GM19025 (cell line): ENCODE results near the gene GCHFR.

Experiments
- ATAC-seq: cut with Tn5 transposase; IDR thresholded peaks from one replicate; pipeline ENCODE4 v1.9.1; 2021; ENCODE audit warnings: mild to moderate bottlenecking, low read depth, moderate library complexity; ENCODE audit not compliant: unreplicated experiment

GCHFR gene

GRCh38 chr15:40754883-40755811 lies 8.7 kb upstream of the GCHFR start, which contains the start of gene RMDN3:
Gene RMDN3, minus strand, starts transcription at chr15:40755254. Its CDS starts 471 bp downstream, at chr15:40754783.
- peak; percentile 79 for ATAC-seq

DNA sequence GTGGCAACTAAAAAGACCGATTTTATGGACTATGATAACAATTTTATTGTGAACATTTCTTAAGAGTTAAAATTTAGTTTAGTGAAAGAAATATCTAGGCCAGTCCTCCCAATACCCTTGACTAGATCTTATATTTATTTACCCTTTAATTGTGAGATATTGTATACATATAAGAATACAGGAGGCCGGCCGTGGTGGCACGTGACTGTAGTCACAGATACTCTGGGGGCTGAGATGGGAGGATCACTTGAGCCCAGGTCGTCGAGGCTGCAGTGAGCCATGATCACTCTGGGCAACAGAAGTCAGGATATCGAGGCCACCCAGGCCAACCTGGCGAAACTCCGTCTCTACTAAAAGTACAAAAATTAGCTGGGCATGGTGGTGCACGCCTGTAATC lies 8.1 kb upstream of the GCHFR start:
- ATAC-seq, result no peak

- ATAC-seq, result no peak
Observed at GRCh38 chr15:40756938-40757337, 6.9 kb upstream of the GCHFR start.

DNA sequence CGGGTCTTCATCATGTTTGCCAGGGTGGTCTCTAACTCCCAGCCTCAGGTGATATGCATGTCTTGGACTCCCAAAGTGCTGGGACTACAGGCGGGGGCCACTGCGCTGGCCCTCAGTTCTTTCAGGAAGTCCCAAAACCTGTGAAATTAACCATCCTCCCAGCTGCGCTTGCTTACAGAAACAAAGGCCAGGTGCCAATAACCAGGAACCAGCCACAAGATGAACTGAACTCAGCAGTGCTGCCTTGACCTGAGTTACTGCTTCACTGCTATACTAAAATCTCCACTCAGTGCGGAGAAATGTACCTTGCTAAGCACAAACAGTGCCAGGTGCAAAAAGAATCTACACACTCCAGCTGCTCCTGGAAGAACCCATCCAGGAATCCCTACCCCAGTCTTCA lies 3.9 kb upstream of the GCHFR start:
- ATAC-seq, result no peak

DNA sequence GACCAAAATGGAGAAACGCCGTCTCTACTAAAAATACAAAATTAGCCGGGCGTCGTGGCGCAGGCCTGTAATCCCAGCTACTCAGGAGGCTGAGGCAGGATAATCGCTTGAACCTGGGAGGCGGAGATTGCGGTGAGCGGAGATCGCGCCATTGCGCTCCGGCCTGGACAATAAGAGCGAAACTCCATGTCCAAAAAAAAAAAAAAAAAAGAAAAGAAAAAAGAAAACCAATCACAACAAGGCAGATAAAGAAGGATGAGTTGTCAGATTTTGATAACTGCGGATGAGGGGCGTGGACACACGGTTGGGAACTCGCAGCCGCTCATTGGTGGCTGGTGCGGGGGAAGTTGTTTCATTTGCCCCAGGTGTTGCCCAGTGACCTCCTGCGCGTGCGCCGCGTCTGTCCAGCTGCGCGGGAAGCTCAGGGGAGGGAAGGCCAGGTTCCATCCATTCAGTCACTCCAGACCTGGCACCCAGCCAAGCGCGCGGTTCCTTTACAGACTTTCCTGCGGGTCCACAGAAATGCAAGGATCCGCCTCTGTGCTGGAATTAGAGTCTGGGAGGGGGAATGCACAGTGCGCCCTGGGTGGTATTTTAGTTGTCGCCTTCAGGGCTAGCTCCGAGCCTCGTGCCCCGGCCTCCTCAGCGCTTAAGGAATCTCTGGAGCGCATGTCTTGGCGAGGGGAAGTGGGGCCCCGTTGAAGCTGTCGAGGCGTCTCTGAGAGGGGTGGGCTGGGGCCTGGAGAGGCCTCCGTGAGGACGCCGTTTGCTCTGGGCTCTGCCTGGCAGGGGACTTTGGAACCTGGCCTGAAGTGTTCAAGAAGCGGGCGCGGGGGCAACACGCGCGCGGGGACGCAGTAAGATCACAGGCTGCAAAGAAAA lies 708 bp upstream of the GCHFR start:
- no peak for ATAC-seq

DNA sequence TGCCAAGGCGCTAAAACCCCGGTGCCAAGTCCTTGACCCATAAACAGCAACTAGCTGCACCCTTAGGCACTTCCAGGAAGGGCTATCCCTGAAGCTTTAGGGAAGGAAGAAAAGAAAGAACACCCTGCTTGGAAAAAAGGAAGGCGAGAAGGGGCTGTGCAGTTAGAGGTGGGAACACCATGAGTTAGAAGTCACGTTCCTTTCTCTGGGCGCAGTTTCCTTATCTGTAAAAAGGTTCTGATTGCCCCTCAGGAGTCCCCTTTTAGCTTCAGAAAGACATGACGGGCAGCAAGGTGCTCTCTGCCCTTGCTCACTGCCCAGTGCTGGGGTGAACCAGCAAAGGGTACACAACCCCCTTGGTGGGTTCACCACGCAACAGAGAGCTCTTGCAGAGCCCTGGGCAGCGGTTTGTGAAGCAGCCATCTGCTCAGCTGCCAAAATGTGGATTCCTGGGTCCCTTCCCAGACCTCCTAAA lies 798 bp downstream of the GCHFR start:
- ATAC-seq, result no peak

DNA sequence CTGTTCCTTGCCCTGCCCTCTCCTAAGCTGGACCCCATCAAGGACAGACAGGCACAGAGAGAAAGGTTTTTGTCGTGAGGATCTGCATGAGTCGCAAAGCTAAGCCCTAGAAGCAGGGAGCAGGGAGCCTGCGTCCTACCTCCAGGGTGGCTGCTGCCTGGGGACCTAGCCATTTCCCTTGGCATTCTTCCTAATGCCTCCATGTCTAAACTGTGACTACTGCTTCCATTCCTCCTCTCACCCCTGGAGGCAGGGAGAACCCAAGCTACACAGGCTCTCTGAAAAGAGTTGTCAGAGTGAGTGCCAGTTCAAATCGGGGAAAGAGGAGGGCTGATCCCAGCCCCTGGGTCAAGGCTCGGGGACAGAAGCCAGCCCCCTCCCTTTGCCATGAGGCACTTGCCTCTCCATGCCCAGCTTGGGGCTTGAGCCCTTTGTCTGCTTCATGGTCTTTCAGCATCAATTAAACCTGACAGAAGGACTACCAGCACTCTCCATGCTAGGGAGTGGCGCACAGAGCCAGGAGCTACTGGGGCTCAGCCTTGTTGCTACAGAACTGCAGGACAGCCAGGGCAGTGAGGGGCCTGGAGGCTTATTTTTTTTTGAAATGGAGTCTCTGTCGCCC lies 2.4 kb downstream of the GCHFR start:
- ATAC-seq, result no peak

GRCh38 chr15:40766906-40767837 lies 3.3 kb downstream of the GCHFR start:
- no peak for ATAC-seq

DNA sequence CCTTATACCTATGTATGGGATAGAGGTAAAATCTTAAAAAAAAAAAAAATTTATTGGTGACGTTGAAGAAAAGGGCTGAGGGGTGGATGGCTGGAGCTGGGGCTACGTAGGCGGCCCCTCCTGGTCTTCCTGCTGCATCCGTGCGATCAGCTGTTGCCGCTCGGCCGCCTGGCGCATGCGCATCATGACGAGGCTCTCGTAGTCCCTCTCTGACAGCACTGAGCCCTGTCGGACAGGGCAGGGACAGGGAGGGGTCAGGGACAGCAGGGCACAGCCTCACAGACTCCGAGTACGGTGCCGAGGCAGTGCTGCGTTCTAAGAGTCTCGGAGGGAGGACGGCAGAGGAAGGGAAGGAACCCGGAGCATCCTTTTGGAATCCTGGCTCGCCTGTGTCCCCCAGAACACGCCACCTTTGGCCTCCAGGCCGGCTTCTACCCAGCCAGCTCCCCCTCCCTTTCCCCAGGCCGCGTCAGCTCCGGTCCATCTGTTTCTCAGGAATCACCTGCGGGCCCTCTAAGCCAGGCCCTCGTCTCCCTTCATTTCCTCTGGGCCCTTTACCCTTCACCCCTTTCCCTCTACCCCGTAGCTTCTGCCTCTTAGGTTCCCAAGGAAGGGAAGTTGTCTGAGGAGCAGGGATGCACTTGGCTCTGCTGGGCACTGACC lies 4.1 kb downstream of the GCHFR start:
- ATAC-seq, result no peak

DNA sequence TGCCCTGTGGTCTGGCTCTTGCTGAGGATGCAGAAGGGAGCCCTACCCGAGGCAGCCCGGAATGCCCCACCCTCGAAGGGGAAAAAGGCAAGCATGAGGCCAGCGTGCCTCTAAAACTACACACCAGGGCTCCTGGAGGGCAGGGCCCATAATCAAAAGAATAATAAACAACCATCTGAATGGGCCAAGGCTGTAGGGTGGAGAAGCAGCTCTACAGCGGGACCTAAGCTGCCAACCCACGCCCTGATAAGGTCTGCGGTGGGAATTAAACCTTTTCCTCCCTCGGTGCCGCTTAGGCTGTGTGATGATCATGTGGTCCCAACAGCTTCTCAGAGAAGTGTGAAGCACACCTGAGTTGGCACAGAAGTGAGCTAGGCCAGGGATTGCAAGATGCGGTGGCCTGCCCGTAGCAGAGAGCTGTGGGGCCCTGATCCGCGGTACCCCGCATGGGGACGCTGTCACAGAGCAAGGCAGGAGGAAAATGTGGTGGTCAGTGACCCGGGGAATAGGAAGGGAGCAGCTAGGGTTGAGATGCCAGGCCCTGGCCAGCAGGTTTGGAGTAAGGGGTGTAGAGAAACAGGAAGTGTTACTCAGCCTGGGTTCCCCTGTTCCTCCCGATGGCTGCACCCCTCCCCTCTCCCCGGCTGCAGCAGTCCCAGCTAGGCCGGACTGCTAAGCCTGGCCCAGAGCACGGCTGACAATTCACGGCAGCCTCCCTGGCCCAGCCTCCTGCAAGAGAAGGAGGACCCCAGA lies 4.8 kb downstream of the GCHFR start:
- ATAC-seq, result no peak

- ATAC-seq, result no peak
Observed at GRCh38 chr15:40769274-40770146, 5.6 kb downstream of the GCHFR start, which contains the start of gene C15orf62. Gene C15orf62, plus strand, starts transcription at chr15:40769980. Its CDS starts 516 bp downstream, at chr15:40770496.

GRCh38 chr15:40770147-40770721 lies 6.4 kb downstream of the GCHFR start:
- ATAC-seq, result no peak

DNA sequence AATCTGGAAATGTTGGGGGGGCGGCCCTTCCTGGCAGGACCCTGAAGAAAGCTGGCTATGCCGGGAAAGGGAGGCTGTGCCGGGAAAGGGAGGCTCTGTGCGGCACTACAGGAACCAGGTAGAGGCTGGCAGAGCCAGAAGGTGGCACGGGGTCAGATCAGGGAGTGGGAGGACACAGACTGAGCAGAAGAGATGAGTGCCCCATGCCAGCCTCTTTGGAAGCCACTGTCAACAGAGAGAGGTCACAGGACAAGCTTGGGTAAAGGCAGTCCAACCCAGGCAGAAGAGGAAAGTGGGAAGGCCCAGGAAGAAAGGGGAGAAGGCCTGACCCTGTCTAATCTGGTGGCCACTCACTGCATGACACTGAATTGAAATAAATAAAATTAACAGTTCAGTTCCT lies 7.4 kb downstream of the GCHFR start:
- ATAC-seq, result no peak

GRCh38 chr15:40772014-40772413 lies 8.1 kb downstream of the GCHFR start:
- no peak for ATAC-seq

GRCh38 chr15:40773496-40773895 lies 9.6 kb downstream of the GCHFR start:
- no peak for ATAC-seq

- no peak for ATAC-seq
Observed at GRCh38 chr15:40773902-40774301, 10.0 kb downstream of the GCHFR start.

DNA sequence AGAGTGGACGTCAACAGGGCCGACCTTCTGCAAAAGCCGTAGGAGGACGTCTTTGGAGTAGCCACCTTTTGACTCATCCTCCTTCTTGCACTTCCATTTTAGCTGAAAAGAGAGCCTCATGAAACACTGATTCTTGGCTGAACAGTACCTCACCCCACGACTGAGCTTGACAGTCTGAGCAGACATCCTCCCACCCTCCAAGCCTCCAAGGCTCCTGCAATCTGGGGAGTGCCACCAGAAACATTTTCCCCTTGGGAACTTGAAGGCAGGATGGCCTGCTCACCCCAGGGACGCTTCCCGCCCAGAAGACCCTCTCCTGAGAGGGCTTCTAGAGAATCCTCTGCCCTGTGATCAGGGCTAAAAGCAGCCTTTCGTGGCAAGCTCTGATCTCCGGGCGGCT lies 11.1 kb downstream of the GCHFR start:
- ATAC-seq, result no peak
